Activated CD4-positive, alpha-beta T cell treated with anti-CD3 and anti-CD28 coated beads, Interleukin-2, amount 50 U/mL, for 1 hour (primary cell): ENCODE measurements around the gene CD80.
A peak's percentile ranks its signal among the peaks of the same experiment; 100 is the strongest.
"Not testable (repeated sequence)": the region's sequence is repeated elsewhere in the genome, so short reads cannot be mapped to it uniquely, and the experiment has no call there.

ENCODE experiments used
- DNase-seq: peaks from one replicate; pipeline ENCODE4 v3.0.0-alpha.2; 2020

CD80 gene

DNA sequence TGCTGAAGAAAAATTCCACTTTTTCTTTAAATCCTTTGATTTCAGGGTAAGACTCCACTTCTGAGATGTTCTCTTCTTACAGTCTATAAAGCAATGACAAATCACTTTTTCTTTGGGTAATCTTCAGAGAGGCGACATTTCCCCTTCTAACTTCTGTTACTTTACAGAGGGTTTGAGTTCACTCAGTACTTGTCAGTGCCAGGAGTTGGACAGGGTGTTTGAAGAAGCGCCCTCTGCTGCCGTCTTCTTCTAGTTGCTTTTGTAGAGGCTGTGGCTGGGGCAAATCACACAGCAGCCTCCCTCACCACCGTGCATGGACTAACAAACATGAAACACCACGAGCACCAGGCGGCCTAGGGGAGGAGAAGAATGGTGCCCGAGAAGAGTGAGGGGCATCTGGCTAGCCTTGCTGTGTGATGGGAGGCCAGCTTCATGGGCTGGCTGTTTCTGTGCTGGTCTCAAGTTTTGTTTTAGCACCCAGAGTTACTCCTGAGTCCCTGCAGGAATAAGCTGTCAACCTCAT lies at the start of gene CD80:
Gene CD80, minus strand, starts transcription at position 174 of the 523 bp plus-strand sequence. CDS start 1,886 bp downstream, outside the sequence.
- peak; percentile 52 for DNase-seq

DNA sequence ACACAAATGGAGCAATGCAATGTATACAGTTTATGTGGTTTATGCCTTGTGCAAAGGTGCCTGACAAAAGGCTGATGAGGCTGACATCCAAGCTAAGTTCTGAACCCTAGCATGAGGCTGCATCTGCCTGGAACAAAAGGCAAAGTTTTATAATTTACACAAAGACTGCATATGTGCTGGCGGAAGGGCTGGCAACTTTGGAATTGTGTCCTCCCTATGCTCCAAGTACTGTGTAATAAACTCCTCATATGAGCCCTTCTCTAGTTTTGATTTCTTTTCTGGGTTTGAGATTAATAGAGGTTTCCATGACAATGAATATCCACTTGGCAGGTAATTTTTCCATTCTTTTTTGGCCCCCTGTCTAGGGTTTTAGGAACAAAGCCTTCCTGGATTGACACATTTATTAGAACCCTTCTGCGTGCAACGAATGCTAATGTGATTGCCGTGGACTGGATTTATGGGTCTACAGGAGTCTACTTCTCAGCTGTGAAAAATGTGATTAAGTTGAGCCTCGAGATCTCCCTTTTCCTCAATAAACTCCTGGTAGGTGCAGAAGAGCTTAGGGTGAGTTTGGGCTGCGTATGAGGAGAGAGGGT lies 49.1 kb upstream of the CD80 start:
- DNase-seq = no peak

GRCh38 chr3:119604878-119605277 lies 45.5 kb upstream of the CD80 start:
- no peak for DNase-seq

DNA sequence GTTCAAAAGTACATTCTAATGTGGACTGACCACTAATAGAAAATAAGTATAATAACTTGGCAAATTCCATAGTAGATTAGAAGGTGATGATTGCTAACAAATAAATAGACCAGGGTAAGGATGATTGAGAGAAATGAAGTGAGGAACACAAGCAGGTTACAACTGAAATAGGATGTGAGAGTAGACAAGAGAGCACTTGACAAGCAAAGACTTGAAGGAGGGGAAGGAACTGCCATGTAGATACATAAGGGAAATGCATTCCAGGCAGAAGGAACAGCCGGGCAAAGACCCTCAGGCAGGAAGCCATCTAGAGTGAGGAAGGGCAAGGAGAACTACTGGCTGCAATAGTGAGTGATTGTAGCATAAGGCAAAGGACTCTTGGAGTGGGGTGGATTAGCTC lies 43.3 kb upstream of the CD80 start:
- DNase-seq = no peak

DNA sequence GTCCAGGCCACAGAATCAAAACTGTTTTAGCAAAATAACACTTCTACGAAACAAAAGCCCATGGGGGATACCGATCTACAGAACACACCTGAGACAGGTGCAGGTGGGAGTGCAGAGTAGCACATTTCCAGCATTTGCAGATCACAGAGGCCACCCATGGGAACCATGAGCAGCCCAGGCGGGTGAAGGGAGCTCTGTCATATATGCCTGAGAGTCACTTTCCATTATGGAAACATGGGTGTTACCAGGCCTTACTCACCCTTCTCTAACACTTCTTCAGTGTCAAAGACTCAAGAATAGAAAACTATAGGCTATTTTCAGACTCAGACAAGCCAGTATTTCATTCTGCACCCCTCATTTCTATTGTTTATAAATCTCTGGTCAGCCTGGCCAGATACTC lies 41.7 kb upstream of the CD80 start:
- no peak for DNase-seq

- peak; percentile 6 for DNase-seq
Measured at GRCh38 chr3:119600732-119601131, 41.3 kb upstream of the CD80 start.

- no peak for DNase-seq
Measured at GRCh38 chr3:119599558-119600174, 40.3 kb upstream of the CD80 start.

GRCh38 chr3:119598410-119599098 lies 39.1 kb upstream of the CD80 start:
- no peak for DNase-seq

DNA sequence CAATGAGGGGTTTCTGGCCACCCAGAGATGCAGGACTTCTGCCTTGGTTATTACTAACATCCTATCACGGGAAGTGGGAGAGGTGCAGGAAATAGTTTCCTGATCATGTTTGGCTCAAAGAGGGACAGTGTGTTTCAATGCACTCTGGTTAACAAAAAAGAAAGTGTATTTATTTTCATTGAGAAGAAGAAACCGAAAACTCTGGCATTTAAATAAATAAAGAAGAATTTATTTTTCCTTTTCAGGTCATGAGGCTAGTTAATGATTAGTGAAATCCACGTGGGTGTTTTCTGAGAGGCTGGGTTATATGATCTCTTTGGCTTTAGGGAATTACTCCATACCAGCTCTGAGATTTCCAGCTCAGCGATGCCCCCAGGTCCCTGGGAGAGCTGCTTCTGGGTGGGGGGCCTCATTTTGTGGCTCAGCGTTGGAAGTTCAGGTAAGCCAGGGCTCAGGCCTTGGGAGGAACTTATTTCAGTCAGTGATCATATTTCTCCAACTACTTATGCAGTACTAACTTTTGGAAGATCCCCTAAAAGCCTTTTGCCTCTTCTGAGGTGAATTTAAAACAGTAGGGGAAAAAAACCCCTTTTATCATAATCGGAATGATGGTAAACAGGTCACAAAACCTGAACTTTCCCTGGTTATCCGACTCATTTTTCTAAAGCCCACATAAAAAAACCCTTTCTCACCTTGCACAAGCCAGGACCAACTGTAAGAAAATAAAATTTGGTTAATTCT lies 38.3 kb upstream of the CD80 start, which contains the start of gene PLA1A:
Gene PLA1A, plus strand, starts transcription at position 338 of the 741 bp plus-strand sequence. Its CDS starts 29 bp downstream, at position 367.
- no peak for DNase-seq

- DNase-seq = no peak
Measured at GRCh38 chr3:119596398-119596797, 37.0 kb upstream of the CD80 start.

DNA sequence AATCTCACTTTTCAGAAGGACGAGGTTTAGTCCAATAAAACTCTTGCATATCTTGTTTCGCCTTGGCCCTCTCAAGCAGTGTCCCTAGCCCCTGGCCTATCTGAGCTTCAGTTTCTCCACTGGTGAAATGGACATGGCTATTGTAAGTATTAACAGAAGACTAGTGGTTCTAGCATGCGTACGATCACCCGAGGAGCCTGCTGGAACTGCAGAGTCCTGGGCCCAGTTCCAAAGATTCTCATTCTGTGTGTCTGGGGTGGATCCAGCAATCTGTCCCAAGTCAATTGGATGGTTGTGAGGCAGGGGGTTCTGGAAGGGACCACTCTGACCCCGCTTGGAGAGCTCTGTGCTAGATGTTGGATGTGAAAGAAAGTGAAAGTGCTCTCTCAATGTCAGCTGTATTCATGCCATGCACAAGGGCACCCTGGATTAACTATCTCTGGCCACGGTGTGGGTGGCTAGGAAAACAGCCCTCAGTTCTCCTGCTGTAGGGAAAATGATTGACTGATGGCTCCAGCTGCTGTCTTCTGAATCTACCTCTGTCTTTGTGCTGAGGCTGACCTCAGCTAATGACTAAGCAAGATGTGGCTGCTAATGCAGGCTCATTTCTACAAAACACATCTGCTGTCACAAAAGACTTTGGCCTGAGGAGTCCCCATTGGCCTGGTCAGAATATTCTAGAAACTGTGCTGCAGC lies 36.4 kb upstream of the CD80 start:
- no peak for DNase-seq

DNA sequence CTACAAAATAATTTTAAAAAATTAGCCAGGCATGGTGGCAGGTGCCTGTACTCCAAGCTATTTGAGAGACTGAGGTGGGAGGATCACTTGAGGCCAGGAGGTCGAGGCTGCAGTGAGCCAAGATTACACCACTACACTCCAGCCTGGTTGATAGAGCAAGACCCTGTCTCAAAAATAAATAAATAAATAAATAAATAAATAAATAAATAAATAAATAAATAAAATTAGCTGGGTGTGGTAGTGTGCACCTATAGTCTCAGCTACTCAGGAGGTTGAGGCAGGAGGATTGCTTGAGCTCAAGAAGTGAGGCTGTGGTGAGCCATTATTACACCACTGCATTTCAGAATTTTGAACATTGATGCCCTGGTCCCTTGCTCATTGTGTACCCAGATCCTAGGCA lies 35.5 kb upstream of the CD80 start:
- DNase-seq = not testable (repeated sequence)

GRCh38 chr3:119594066-119594465 lies 34.7 kb upstream of the CD80 start:
- DNase-seq = no peak

GRCh38 chr3:119592861-119593260 lies 33.4 kb upstream of the CD80 start:
- DNase-seq = no peak

DNA sequence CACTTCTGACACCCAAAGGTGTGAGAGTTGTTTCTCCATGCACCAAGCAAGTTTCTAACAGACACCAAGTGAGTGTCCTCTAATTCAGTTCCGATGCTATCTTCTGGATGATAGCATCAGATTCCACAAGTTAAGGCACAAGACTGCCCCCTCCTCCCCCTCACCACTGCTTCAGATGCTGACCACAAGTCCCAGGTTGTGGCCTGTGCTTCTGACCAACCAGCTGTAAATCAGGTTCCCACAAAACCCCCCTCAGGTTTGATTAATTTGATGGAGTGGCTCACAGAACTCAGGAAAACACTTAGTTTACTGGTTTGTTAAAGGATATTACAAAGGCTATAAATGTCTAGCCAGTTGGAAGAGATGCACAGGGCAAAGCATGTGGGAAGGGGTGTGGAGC lies 31.3 kb upstream of the CD80 start:
- no peak for DNase-seq

- no peak for DNase-seq
Measured at GRCh38 chr3:119589102-119589773, 29.8 kb upstream of the CD80 start.

GRCh38 chr3:119588112-119588511 lies 28.7 kb upstream of the CD80 start:
- no peak for DNase-seq

- DNase-seq = no peak
Measured at GRCh38 chr3:119586733-119587172, 27.3 kb upstream of the CD80 start.

DNA sequence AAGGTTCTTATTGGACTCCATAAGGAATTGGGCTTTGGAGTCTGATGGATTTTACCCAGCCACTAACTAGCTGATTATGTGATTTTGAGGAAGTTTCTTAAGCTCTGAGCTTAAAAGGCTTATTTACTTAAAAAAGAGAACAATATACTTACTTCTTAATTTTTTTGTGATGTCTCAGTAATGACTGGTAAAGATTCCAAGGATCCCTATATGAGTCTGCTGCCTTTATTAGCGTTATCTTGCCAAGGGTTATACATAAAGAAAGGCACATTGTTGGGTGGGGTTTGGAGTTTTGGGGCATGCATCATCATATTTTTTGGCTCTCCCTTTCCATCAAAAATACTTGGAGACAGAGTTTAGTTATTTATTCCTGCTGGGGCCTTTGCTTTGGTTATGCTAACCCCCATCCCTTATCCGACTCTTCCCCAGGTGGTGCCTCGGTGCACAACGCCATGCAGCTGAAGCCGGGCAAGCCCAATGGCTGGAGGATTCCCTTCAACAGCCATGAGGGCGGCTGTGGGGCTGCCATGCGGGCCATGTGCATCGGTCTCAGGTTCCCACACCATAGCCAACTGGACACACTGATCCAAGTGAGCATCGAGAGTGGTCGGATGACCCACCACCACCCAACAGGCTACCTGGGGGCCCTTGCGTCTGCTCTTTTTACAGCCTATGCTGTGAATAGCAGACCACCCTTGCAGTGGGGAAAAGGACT lies 26.6 kb upstream of the CD80 start:
- no peak for DNase-seq

DNA sequence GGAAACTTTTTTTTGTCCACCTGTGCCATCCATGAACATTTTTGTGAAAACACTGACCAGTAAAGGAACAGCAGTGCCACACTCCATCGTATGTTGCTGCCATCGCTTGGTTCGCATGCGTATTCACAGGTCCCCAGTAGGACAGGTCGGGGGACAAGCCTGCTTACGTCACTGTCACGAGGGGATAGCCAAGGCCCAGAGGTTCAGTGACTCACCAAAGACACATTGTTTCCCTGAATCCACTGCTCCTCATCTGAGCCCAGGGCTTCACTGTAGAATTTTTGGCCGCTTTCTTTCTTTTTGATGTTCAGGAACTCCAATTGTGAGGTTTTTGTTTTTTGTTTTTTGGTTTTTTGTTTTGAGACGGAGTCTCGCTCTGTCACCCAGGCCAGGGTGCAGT lies 25.8 kb upstream of the CD80 start:
- no peak for DNase-seq

- DNase-seq = no peak
Measured at GRCh38 chr3:119582178-119582577, 22.8 kb upstream of the CD80 start.
